Fibroblast of peridontal ligament (primary cell): Measurements from ENCODE around the gene HORMAD1.
"Not testable (repeated sequence)": the region's sequence is repeated elsewhere in the genome, so short reads cannot be mapped to it uniquely, and the experiment has no call there.

Experiments
- DNase-seq: peaks from one replicate; pipeline ENCODE4 v3.0.0-alpha.2; 2010; ENCODE audit errors: extremely low read depth

Gene HORMAD1

DNA sequence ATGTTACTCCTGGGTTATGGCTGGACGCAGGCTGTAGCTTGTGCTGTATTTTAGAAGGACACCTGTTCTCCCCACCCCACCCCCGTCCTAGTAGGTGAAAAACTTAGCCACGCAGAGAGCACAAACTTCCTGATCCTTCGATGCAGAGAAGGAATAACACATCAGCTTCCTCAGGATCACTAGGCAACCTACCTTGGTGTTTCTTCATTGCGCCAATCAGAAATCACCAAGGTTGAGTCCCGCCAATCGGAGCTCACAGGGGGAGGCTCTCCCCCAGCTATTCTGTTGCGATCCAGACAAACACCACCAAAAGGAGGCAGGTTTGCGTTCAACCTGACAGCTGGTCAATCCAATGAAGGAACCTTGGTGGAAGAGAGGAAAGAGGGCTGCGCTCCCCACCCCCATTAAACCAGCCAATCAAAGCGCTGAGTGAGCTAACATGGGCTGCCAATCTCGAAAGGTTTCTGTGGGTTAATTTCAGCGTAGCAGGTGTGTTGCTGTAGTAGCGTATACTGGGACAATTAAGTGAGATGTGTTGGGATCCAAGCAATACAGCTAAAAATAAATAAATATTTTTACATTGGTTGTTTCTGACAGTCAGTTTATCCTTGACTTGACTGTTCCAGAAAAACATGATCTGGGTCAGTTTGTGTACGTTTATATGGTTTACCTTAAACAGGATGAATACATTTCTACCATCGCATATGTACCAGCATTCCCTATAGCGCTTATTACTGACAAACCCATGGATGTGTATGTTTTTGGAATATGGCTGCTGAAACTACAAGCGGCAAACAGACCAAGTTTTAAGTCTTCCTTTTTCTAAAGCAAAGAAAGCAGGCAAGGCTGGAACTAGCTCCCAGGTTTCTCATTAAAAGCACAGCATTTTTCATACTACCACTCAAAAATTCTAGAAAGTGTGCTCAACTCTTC is 23.4 kb downstream of the HORMAD1 start, which contains the start of gene GOLPH3L:
Gene GOLPH3L (minus strand): TSS at position 160 of the 933 bp plus-strand sequence. CDS start 2,316 bp downstream, outside the sequence.
- DNase-seq: peak; percentile 98

DNA sequence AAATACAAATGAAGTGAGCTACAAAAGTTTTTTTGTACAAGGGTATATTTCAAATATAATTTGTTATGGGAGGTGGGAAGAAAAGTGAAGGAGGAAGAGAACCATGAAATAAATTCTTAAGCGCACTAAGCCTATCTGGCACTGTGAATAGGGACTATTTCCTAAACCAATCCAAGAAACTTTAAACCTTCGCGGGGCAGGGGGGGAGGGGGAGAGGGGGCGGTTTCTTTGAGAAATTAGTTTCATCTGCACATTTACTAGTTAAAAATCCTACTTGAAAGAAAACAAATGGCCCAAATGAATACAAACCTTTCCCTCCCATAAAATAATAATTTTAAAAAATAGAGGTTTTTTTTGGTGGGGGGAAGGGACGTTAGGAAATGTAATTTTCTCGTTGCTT is 24.1 kb downstream of the HORMAD1 start:
- DNase-seq: no peak

DNA sequence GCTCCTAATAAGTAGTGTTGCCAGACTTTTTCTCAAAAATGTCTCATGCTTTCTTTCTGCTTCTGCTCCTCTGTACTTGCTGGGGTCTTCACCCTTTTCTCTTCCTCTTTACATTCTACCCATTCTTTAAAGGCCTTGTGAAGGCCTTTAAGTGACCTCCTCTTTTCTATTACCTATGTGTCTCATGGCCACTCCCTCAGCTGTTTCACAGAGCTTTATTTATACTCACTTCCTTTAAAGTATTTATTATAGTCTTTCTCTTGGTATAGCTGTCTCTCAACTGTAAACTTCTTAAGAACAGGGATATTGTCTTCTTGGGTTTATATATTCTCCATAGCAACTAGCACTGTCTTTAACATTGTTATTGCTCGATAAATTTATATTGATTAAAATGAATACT is 24.5 kb downstream of the HORMAD1 start:
- DNase-seq: no peak

DNA sequence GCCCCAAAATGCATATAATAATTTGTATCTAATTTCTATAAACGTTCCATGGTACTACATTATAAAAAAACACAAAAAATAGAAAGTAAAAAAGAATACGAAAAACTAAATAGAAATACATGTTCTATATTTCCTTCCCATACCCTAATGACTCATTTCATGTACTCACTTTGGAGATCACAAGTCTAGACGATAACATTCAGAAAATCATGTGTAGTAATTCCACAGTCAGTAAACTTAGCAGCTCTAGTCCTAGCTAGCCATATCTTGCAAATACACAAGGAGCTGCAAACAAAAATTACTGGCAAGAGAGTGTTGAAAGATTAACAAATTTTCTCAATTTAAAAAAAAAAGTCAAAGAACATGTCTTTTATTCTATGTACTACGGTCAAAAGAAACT is 25.1 kb downstream of the HORMAD1 start:
- DNase-seq: no peak

DNA sequence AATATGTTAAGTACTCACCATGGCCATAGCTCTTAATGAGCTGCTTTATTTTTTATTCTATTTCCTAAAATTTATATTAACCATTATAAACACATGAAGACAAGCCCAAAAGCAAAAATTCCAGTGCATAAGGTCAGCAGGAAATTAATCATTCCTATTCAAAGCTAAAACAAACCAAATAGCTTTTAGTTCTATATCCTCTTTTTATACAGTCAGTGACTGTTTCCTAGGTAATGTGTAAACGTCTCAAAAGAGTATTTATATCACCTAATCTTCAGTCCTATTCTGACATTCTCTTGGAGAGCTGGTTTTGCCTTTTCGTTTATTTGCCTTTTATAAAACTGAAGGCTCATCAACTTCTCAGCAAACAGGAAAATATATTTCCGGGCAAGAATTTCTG is 28.0 kb downstream of the HORMAD1 start:
- DNase-seq: no peak

DNA sequence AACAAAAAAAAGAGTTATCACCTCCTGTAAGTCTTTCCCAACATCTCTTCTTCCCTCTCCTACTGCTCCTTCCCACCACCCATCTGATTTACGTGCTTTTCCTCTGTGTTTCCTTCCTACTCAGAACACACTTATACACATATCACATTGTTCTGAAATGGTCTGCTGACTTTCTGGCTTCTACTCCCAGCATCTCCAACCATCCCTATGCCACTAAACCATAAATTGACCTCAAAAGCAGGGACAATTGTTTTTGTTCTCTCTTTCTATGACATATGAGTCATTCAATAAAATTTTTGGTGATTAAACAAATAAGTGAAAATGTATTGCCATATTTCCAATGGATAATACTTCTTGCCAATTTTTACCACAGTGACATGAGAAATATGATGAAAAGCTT is 31.9 kb downstream of the HORMAD1 start:
- DNase-seq: peak; percentile 15

DNA sequence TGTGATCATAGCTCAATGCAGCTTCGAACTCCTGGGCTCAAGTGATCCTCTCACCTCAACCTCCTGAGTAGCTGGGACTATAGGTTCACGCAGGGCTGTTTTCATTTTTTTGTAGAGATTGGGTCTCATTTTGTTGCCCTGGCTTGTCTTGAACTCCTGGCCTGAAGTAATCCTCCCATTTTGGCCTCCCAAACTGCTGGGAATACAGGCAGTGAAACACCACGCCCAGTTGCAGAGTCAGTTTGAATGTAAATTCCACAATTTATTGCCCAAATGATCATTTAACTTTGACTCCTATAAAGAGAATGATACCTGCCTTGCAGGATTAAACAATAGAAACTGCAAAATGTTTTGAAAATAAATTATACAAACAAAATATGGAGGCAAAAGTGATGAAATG is 34.4 kb downstream of the HORMAD1 start:
- DNase-seq: no peak

DNA sequence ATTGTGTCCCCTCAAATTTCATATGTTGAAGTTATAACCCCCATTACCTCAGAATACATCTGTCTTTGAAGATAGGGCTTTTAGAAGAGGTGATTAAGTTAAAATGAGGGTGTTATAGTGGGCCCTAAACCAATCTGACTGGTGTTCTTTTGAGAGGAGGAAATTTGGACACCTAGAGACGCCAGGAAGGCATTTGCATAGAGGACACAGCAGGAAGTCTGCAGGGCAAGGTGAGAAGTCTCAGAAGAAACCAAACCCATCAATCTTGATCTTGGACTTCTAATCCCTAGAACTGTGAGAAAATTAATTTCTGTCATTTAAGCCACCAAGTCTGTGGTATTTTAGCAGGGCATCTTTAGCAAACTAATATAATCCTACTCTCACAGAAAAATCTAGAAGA is 36.8 kb downstream of the HORMAD1 start:
- no peak for DNase-seq

DNA sequence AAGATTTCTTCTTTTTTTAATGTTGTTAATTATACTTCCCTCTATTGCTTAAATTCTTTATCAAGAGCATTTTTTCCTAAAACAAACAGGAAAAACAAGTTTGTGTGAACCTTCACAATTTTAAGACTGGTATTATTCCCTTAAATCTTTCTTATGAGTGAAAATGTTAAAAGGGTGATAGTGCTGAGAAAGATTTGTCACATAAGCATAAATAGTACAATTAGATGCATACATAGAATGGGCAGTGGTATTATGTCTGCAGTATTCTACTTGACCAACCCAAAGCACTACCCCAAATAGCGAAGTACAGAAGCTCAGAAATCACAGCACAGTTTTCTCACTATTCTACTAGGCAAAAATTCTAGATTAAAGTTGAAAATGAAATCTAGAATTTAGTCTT is 41.7 kb downstream of the HORMAD1 start:
- no peak for DNase-seq

DNA sequence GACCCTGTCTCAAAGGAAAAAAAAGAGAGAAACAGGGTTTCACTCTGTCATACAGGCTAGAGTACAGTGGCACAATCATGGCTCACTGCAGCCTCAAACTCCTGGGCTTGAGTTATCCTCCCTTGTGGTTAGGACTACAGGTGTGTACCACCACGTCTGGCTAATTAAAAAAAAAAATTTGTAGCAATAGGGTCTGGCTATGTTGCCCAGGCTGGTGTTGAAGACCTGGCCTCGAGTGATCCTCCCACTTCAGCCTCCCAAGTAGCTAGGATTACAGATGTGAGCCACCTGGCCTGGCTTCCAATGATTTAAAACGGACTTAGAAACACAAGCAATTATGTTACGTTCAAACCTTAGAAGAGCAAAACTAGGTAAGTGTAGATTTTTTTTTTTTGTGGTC is 45.8 kb downstream of the HORMAD1 start:
- no peak for DNase-seq

DNA sequence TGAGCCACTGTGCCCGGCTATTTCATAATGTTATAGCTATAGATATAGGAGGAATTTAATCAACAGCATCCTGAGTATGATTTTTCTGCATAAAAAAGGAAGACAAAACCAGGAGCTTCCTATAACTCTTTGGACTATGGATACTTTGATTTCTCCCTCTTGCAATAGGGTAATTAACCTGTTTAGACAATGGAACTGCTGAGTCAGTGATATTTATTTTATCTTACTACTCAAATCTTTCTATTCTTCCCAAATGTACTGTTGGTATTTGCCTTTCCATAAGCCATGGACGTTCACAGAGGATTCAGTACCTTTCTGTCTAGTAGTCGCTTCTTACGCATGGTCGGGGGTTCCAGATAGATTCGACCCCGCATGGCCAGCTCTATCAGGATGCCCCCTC is 57.4 kb downstream of the HORMAD1 start:
- DNase-seq: no peak

DNA sequence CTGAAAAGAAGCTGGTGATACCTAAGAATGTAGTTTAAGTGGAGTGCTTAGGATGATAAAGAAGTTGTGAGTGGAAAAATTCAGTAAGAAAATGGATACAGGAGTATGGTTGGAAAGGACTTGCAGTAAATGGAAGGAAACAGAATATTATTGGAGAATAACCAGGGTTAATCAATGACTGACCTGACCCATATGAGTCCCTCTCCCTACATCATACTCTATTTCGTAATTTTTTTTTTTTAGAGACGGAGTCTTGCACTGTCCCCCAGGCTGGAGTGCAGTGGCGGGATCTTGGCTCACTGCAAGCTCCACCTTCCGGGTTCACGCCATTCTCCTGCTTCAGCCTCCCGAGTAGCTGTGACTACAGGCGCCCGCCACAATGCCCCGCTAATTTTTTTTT is 57.9 kb downstream of the HORMAD1 start:
- DNase-seq: no peak

DNA sequence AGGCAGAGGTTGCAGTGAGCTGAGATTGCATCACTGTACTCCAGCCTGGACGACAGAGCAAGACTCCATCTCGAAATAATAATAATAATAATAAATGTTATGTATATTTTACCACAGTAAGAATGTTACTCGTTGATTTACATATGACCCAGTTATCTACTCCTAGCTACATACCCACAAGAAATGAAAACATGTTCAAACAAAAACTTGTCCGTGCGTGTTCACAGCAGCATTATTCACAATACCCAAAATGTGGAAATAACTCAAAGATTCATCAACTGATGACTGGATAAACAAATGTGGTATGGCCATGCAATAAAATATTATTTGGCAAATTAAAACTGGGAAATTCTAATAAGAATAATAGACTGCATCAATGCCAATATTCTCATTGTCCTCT is 59.5 kb downstream of the HORMAD1 start:
- no peak for DNase-seq

DNA sequence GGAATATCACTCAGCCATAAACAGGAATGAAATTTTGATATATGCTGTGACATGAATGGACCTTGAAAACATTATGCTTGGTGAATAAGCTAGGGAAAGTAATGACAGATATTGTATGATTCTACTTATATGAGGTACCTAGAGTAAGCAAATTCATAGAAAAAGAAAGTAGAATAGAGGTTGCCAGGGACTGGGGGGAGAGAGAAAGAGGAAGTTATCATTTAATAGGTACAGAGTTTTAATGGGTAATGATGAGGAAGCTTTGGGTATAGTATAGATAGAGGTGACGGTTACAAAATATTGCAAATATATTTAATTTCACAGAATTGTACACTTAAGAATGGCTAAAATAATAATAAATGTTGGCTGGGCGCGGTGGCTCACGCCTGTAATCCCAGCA is 60.1 kb downstream of the HORMAD1 start:
- no peak for DNase-seq

DNA sequence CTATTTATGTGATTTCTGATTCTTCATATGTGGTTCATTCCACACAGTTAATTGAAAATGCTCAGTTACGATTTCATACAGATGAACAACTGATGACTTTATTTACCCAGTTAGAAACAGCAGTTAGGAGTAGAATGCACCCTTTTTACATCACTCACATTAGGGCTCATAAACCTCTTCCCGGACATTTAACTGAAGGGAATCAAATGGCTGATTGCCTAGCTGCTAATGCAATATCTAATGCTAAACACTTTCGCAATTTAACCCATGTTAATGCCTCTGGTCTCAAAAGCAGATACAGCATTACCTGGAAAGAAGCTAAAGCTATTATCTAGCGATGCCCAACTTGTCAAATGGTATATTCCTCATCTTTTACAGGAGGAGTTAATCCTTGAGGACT is 63.6 kb downstream of the HORMAD1 start:
- DNase-seq: not testable (repeated sequence)

DNA sequence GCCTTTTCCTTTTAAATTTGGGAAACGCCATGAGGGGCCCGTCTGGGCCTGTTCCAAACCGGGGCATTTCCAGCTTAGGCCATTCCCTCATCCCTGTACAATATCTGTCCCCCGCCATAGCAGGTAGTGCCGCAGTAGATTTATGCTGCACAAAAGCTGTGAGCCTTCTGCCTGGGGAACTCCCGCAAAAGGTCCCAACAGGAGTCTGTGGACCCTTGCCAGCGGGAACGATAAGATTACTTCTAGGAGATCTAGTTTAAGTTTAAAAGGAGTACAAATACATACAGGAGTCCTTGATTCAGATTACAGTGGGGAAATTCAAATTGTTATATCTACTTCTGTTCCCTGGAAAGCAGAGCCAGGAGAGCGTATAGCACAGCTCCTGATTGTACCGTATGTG is 66.1 kb downstream of the HORMAD1 start:
- not testable (repeated sequence) for DNase-seq

DNA sequence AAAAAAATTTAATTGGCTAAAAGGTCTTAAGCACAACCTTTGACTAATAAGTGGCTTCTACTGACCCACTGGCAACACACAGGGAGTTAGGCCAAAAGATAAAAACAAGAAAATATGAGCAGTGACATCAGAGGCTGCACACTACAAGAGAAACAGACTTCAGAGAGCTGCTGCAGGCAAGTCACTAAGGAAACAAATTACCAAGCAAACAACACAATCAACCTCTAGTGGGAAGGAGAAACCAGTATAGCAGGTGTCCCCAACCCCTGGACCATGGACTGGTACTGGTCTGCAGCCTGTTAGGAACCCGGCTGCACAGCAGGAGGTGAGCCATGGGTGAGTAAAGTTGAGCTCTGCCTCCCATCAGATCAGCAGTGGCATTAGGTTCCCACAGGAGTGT is 70.5 kb downstream of the HORMAD1 start:
- no peak for DNase-seq

DNA sequence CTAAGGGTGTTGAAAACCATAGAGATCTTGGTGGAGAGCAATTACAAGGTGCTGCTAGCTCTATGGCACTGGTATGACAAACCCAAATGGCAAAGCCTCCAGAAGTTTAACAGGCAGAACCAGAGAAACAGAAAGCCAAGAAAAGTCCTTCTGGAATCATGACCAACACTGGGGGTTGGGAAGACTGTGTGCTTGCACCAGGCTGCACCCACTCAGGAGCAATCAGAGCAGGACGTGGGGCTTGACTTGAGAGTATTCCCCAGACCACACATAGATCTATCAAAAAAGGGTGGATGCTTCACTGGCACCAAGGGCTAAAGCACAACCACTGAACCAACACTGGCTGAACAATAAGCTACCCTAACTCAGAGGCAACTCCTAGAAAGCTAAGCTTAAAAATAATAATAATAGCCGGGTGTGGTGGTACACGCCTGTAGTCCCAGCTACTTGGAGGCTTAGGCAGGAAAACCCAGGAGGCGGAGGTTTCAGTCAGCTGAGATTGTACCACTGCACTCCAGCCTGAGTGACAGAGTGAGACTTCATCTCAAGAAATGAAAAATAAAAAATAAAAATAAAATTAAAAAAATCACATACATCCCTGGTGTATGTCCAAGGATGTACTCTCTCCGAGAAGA is 71.1 kb downstream of the HORMAD1 start:
- no peak for DNase-seq
